Liver (tissue), 3 donors: ENCODE measurements around the gene PPARA.

ENCODE experiments used
- EGR1 ChIP-seq, 2 donors: IDR thresholded peaks; 2 replicates each; pipeline ENCODE4 v1.6.1; 2016 to 2018; ENCODE audit warnings: antibody characterized with exemption in 2 of 2, low read depth in 2 of 2
- FOXA1 ChIP-seq: IDR thresholded peaks from 2 replicates; pipeline ENCODE4 v1.6.1; 2016; ENCODE audit warnings: antibody characterized with exemption
- GABPA ChIP-seq, 2 donors: IDR thresholded peaks in 1 of 2; conservative IDR thresholded peaks in 1 of 2; 2 replicates each; pipeline ENCODE4 v1.6.1; 2016; ENCODE audit warnings: antibody characterized with exemption in 2 of 2, mild to moderate bottlenecking in 1 of 2, moderate library complexity in 1 of 2
- HNF4G ChIP-seq: IDR thresholded peaks from 2 replicates; pipeline ENCODE4 v1.6.1; 2016; ENCODE audit warnings: antibody characterized with exemption
- JUND ChIP-seq, 2 donors: IDR thresholded peaks; 2 replicates each; pipeline ENCODE4 v1.6.1; 2016; ENCODE audit warnings: antibody characterized with exemption in 2 of 2
- NR2F2 ChIP-seq: IDR thresholded peaks from 2 replicates; pipeline ENCODE4 v1.6.1; 2016; ENCODE audit warnings: antibody characterized with exemption
- RAD21 ChIP-seq, 2 donors: IDR thresholded peaks; 2 replicates each; pipeline ENCODE4 v1.6.1; 2016; ENCODE audit warnings: antibody characterized with exemption in 2 of 2, mild to moderate bottlenecking in 2 of 2
- RXRA ChIP-seq, 2 donors: IDR thresholded peaks; 2 replicates each; pipeline ENCODE4 v1.6.1; 2017 to 2018; ENCODE audit warnings: antibody characterized with exemption in 2 of 2, mild to moderate bottlenecking in 1 of 2
- TAF1 ChIP-seq: conservative IDR thresholded peaks from 2 replicates; pipeline ENCODE4 v1.6.1; 2016; ENCODE audit warnings: antibody characterized with exemption, mild to moderate bottlenecking
- YY1 ChIP-seq: IDR thresholded peaks from 2 replicates; pipeline ENCODE4 v1.6.1; 2016; ENCODE audit warnings: antibody characterized with exemption, mild to moderate bottlenecking
- TF ChIP-seq, protein P1 (sequence below): IDR thresholded peaks from 2 replicates; pipeline ENCODE4 v1.6.1; 2016; ENCODE audit warnings: antibody characterized with exemption, mild to moderate bottlenecking
- TF ChIP-seq, protein P2 (sequence below): fragments of 150-350 bp; IDR thresholded peaks from 2 replicates; pipeline ENCODE4 v1.5.1; 2017; ENCODE audit warnings: improper control_type of control experiment, low read depth, low read length; ENCODE audit not compliant: missing input control
- TF ChIP-seq, protein P3 (sequence below): IDR thresholded peaks from 2 replicates; pipeline ENCODE4 v1.6.1; 2016; ENCODE audit warnings: antibody characterized with exemption
- TF ChIP-seq, protein P4 (sequence below): IDR thresholded peaks from 2 replicates; pipeline ENCODE4 v1.6.1; 2016; ENCODE audit warnings: antibody characterized with exemption
- donor health status: healthy.
- donor health status: healthy.

DNA sequence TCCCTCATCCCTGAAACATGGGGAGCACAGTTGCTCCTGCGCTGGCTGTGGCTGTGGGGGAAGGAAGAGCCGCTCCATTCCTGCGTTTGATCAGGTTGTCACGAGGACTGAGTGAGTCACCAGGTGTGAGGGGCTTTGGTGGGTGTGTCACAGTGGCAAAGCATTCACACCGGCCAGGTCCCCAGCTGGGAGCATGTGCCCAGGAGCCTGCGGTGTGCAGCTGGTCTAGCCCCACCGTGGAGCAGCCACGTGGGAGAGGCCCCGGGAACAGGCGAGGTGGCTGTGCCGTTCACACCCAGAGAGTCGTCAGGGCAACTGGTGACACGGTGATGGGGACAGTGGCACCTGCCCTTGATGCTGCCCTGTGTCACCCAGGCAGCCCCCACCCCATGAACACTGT is 47.6 kb upstream of the PPARA start:
- TF ChIP-seq, protein P1, sequence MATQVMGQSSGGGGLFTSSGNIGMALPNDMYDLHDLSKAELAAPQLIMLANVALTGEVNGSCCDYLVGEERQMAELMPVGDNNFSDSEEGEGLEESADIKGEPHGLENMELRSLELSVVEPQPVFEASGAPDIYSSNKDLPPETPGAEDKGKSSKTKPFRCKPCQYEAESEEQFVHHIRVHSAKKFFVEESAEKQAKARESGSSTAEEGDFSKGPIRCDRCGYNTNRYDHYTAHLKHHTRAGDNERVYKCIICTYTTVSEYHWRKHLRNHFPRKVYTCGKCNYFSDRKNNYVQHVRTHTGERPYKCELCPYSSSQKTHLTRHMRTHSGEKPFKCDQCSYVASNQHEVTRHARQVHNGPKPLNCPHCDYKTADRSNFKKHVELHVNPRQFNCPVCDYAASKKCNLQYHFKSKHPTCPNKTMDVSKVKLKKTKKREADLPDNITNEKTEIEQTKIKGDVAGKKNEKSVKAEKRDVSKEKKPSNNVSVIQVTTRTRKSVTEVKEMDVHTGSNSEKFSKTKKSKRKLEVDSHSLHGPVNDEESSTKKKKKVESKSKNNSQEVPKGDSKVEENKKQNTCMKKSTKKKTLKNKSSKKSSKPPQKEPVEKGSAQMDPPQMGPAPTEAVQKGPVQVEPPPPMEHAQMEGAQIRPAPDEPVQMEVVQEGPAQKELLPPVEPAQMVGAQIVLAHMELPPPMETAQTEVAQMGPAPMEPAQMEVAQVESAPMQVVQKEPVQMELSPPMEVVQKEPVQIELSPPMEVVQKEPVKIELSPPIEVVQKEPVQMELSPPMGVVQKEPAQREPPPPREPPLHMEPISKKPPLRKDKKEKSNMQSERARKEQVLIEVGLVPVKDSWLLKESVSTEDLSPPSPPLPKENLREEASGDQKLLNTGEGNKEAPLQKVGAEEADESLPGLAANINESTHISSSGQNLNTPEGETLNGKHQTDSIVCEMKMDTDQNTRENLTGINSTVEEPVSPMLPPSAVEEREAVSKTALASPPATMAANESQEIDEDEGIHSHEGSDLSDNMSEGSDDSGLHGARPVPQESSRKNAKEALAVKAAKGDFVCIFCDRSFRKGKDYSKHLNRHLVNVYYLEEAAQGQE, result no peak
- TF ChIP-seq, protein P2, sequence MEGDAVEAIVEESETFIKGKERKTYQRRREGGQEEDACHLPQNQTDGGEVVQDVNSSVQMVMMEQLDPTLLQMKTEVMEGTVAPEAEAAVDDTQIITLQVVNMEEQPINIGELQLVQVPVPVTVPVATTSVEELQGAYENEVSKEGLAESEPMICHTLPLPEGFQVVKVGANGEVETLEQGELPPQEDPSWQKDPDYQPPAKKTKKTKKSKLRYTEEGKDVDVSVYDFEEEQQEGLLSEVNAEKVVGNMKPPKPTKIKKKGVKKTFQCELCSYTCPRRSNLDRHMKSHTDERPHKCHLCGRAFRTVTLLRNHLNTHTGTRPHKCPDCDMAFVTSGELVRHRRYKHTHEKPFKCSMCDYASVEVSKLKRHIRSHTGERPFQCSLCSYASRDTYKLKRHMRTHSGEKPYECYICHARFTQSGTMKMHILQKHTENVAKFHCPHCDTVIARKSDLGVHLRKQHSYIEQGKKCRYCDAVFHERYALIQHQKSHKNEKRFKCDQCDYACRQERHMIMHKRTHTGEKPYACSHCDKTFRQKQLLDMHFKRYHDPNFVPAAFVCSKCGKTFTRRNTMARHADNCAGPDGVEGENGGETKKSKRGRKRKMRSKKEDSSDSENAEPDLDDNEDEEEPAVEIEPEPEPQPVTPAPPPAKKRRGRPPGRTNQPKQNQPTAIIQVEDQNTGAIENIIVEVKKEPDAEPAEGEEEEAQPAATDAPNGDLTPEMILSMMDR, result no peak
- TF ChIP-seq, protein P3, sequence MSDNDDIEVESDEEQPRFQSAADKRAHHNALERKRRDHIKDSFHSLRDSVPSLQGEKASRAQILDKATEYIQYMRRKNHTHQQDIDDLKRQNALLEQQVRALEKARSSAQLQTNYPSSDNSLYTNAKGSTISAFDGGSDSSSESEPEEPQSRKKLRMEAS, result no peak
- TF ChIP-seq RAD21 (IDR thresholded peaks at IDR 0.05) (no peak), JUND (IDR thresholded peaks at IDR 0.05) (no peak), GABPA (IDR thresholded peaks at IDR 0.05 in 1 of 2, conservative IDR thresholded peaks at IDR 0.05 in 1 of 2) (no peak), HNF4G (no peak), RXRA (IDR thresholded peaks at IDR 0.05) (no peak), YY1 (no peak), TAF1 (no peak), NR2F2 (no peak), EGR1 (IDR thresholded peaks at IDR 0.05; ENCODE audit: low read depth in 2 of 2) (no peak), FOXA1 (no peak)
- TF ChIP-seq, protein P4, sequence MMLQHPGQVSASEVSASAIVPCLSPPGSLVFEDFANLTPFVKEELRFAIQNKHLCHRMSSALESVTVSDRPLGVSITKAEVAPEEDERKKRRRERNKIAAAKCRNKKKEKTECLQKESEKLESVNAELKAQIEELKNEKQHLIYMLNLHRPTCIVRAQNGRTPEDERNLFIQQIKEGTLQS, result no peak
